HEK293T (cell line): Measurements from ENCODE around the gene APEX1.

ENCODE experiments used
- ARNT ChIP-seq: fragments of 450-650 bp; IDR thresholded peaks from 2 replicates; pipeline ENCODE4 v1.6.1; 2017; ENCODE audit warnings: mild to moderate bottlenecking
- CTBP1 ChIP-seq: fragments of 450-650 bp; IDR thresholded peaks from 2 replicates; pipeline ENCODE4 v1.6.1; 2016; ENCODE audit warnings: borderline replicate concordance
- ELF4 ChIP-seq: fragments of 450-650 bp; IDR thresholded peaks from 2 replicates; pipeline ENCODE4 v1.6.1; 2017; ENCODE audit warnings: antibody characterized with exemption
- FOXK2 ChIP-seq: fragments of 450-650 bp; IDR thresholded peaks from 2 replicates; pipeline ENCODE4 v1.6.1; 2016; ENCODE audit warnings: mild to moderate bottlenecking
- FOXM1 ChIP-seq: fragments of 450-650 bp; IDR thresholded peaks from 2 replicates; pipeline ENCODE4 v1.6.1; 2017; ENCODE audit warnings: mild to moderate bottlenecking, borderline replicate concordance
- LEF1 ChIP-seq: fragments of 450-650 bp; IDR thresholded peaks from 2 replicates; pipeline ENCODE4 v1.6.1; 2017; ENCODE audit warnings: mild to moderate bottlenecking, borderline replicate concordance
- TARDBP ChIP-seq: fragments of 450-650 bp; IDR thresholded peaks from 2 replicates; pipeline ENCODE4 v1.6.1; 2016

- no peak for TF ChIP-seq TARDBP
- TF ChIP-seq FOXM1, result no peak
- TF ChIP-seq CTBP1, result no peak
- no peak for TF ChIP-seq FOXK2
- TF ChIP-seq ARNT, result no peak
- TF ChIP-seq ELF4, result no peak
- no peak for TF ChIP-seq LEF1
Measured at GRCh38 chr14:20482382-20482781, 27.4 kb downstream of the APEX1 start.
